Uterus (tissue), 4 donors: ENCODE measurements around the gene PTGDS. TPM values are rescaled to one million over a fixed set of nuclear protein-coding genes. Genes with fewer than 3 reads are reported as not detected.

Experiments
- DNase-seq, 2 donors: peaks; one replicate each; pipeline ENCODE4 v3.0.0-alpha.2; 2019 to 2020
- H3K27ac ChIP-seq, 2 donors: fragments of 200-600 bp; sonication (generic); 1 replicate in 1 of 2; 2 replicates in 1 of 2; pipeline ENCODE4 v1.5.1; 2016 to 2018
- H3K27me3 ChIP-seq, 2 donors: fragments of 200-600 bp; sonication (generic); one replicate each; pipeline ENCODE4 v1.5.1; 2018 to 2019; ENCODE audit warnings: control low read depth in 1 of 2
- H3K36me3 ChIP-seq, 2 donors: fragments of 200-600 bp; sonication (generic); one replicate each; pipeline ENCODE4 v1.5.1; 2019; ENCODE audit warnings: control low read depth in 1 of 2
- H3K4me1 ChIP-seq, 2 donors: fragments of 200-600 bp; sonication (generic); one replicate each; pipeline ENCODE4 v1.5.1; 2018 to 2019; ENCODE audit warnings: control low read depth in 1 of 2
- H3K4me3 ChIP-seq, 2 donors: fragments of 200-600 bp; sonication (generic); 1 replicate in 1 of 2; 2 replicates in 1 of 2; pipeline ENCODE4 v1.5.1; 2018 to 2019; ENCODE audit warnings: mild to moderate bottlenecking in 1 of 2
- H3K9me3 ChIP-seq, 2 donors: fragments of 200-600 bp; sonication (generic); one replicate each; pipeline ENCODE4 v1.5.1; 2019; ENCODE audit warnings: control low read depth in 1 of 2
- CTCF ChIP-seq, 4 experiments: fragments of 200-600 bp in 2 of 4; fragments of 450-650 bp in 2 of 4; sonication (generic) in 2 of 4; IDR thresholded peaks; one replicate each; pipeline ENCODE4 v1.5.1; 2016 to 2019; ENCODE audit warnings: antibody characterized with exemption in 4 of 4, mild to moderate bottlenecking in 2 of 4, moderate library complexity in 1 of 4
- POLR2A ChIP-seq, 2 donors: fragments of 450-650 bp; IDR thresholded peaks; one replicate each; pipeline ENCODE4 v1.6.1; 2016; ENCODE audit warnings: antibody characterized with exemption in 2 of 2, mild to moderate bottlenecking in 1 of 2, moderate library complexity in 1 of 2
- intact Hi-C: fragments of 100-400 bp; cut with DNase I; formaldehyde crosslinking; loops from one replicate; pipeline ENCODE4 v1.15.1; 2023; ENCODE audit warnings: low total_unique reads
- total RNA-seq, 4 donors: library from RNA; depleted of rRNA in 3 of 4; stranded (reverse); fragments of >200 nt in 3 of 4; gene quantifications; one replicate each; pipeline versions ENCODE4 v1.1.0 to v1.2.4, GENCODE V29; 2014 to 2023
- donor health status: DM: yes; HTN: yes; CAD: no.

The PTGDS gene
- total RNA-seq, 4 donors from 2014 or later = 13.5 to 116 (median 58.8) TPM

- intact Hi-C loops = no loop called here
- Histone ChIP-seq H3K4me3 (no peak overlapping the region), H3K27ac (no peak overlapping the region)
Measured at GRCh38 chr9:137023583-137023991, 46.3 kb downstream of the PTGDS start.

GRCh38 chr9:137025517-137025966 lies 48.2 kb downstream of the PTGDS start:
- H3K4me3 ChIP-seq = no peak overlapping the region
- DNase-seq = no peak
- intact Hi-C loops = no loop called here
- H3K4me1 ChIP-seq = peaks cover 0 to 18% of the 10 kb centered on the region in 2 donors
- H3K36me3 ChIP-seq = no peaks in the 10 kb centered on the region
- no peaks in the 10 kb centered on the region for H3K9me3 ChIP-seq
- no peaks in the 10 kb centered on the region for H3K27me3 ChIP-seq
- no peak overlapping the region for H3K27ac ChIP-seq
- TF ChIP-seq POLR2A (IDR thresholded peaks at IDR 0.05) (no peak), CTCF (IDR thresholded peaks at IDR 0.05) (no peak)

More at GRCh38 chr9:137023583-137023991, 46.3 kb downstream of the PTGDS start:
- peaks cover 0 to 9% of the 10 kb centered on the region in 2 donors for H3K4me1 ChIP-seq
- H3K27me3 ChIP-seq = no peaks in the 10 kb centered on the region
- DNase-seq = no peak
- TF ChIP-seq CTCF (IDR thresholded peaks at IDR 0.05) (no peak), POLR2A (IDR thresholded peaks at IDR 0.05) (no peak)
- no peaks in the 10 kb centered on the region for H3K36me3 ChIP-seq
- no peaks in the 10 kb centered on the region for H3K9me3 ChIP-seq

GRCh38 chr9:137026384-137026783 lies 49.1 kb downstream of the PTGDS start:
- no peak overlapping the region for H3K27ac ChIP-seq

GRCh38 chr9:137026828-137027227 lies 49.5 kb downstream of the PTGDS start:
- Histone ChIP-seq H3K4me1 (peaks cover 0 to 18% of the 10 kb centered on the region in 2 donors), H3K27ac (no peak overlapping the region), H3K9me3 (no peaks in the 10 kb centered on the region), H3K36me3 (no peaks in the 10 kb centered on the region), H3K27me3 (no peaks in the 10 kb centered on the region), H3K4me3 (no peak overlapping the region)
- intact Hi-C loops = no loop called here
- TF ChIP-seq POLR2A (IDR thresholded peaks at IDR 0.05) = no peak
- no peak for TF ChIP-seq CTCF (IDR thresholded peaks at IDR 0.05)
- no peak for DNase-seq

More at GRCh38 chr9:137026384-137026783, 49.1 kb downstream of the PTGDS start:
- no peak for DNase-seq
- TF ChIP-seq POLR2A (IDR thresholded peaks at IDR 0.05) = no peak
- TF ChIP-seq CTCF (IDR thresholded peaks at IDR 0.05) = no peak
- intact Hi-C loops = no loop called here
- Histone ChIP-seq H3K4me3 (no peak overlapping the region), H3K9me3 (no peaks in the 10 kb centered on the region), H3K4me1 (peaks cover 0 to 18% of the 10 kb centered on the region in 2 donors), H3K27me3 (no peaks in the 10 kb centered on the region), H3K36me3 (no peaks in the 10 kb centered on the region)

DNA sequence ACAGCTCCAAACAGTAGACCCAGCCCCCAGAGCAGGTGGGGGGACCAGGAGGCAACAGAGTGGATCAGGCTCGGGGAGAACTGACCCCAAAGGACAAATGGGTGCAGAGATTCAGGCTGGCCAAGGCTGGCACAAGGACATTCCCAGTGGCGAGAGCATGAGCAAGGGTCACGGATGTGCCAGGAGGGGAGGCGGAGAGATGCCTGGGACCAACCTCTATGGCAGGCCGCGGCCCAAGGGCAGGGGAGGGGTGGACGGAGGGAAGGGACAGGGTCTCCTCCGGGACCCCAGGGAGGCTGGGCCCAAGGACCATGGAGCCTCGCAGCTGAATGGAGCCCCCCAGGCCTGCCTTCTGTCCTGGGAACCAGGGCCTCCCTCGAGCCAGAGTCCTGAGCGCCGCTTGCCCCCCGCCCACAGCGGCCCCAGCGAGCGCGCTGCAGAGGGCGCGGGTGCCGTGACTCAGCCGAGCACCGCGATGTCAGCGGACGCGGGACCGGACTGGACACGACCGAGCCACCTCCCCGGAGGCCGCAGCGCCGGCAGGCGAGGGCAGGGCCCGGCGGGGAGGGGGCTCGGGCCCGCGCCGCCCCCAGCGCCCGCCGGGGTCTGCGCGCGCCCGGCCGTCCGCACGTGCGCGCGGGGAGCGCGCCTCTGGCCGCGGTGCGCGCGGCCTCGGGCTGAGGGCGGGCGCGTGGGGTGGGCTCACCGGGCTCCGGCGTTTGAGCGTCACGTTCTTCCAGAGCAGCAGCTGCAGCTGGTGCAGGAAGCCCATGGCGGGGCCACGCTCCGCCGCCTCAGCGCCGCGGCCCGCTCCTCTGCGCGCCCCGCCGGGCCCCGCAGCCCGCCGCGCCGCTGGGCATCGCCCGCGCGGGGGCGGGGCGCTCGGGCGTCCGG lies 50.3 kb downstream of the PTGDS start, which contains the start of gene ABCA2:
Gene ABCA2, minus strand, starts transcription at position 869 of the 894 bp plus-strand sequence. Its CDS starts 97 bp downstream, at position 772.
- peak within 1 kb of the TSS; percentile 1 to 63 for H3K27ac ChIP-seq
- TF ChIP-seq CTCF (IDR thresholded peaks at IDR 0.05) = no peak
- no peak for TF ChIP-seq POLR2A (IDR thresholded peaks at IDR 0.05)
- intact Hi-C loops = no loop called here

More for the DNA sequence above, 50.3 kb downstream of the PTGDS start, which contains the start of gene ABCA2:
- Histone ChIP-seq H3K27me3 (no peaks in the 10 kb centered on the region), H3K4me1 (peaks cover 0 to 18% of the 10 kb centered on the region in 2 donors), H3K9me3 (no peaks in the 10 kb centered on the region), H3K36me3 (no peaks in the 10 kb centered on the region), H3K4me3 (peak within 1 kb of the TSS; percentile 40 to 42)
- no peak for DNase-seq
